NB4 (cell line): ENCODE data around the gene MRPL4.

ENCODE experiments used
- POLR2A ChIP-seq: IDR thresholded peaks from 2 replicates; pipeline ENCODE4 v1.6.1; 2011; ENCODE audit warnings: mild to moderate bottlenecking; ENCODE audit not compliant: insufficient read length; ENCODE audit errors: extremely low read depth
- TF ChIP-seq, protein P1 (sequence below): IDR thresholded peaks from one replicate; pipeline ENCODE4 v1.5.1; 2012; ENCODE audit warnings: low read depth, low read length

DNA sequence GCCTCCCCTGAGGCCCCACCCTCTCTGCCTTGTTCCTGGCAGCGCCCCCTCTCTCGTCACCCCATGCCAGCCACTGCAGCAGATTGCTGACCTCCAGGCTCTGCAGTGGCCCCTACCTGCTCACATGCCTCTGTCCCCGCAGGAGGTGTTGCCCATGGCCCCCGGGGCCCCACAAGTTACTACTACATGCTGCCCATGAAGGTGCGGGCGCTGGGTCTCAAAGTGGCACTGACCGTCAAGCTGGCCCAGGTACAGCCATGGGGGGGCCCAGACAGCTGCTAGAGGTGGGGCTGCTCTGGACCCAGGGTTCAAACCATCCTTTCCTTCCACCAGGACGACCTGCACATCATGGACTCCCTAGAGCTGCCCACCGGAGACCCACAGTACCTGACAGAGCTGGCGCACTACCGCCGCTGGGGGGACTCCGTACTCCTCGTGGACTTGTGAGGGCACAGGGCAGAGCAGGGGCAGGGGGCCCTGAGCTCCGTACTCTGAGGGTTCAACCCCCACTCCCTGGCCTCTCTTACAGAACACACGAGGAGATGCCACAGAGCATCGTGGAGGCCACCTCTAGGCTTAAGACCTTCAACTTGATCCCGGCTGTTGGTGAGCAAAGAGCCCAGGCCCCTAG is 6.2 kb downstream of the MRPL4 start:
- no peak for TF ChIP-seq POLR2A
- TF ChIP-seq, protein P1, sequence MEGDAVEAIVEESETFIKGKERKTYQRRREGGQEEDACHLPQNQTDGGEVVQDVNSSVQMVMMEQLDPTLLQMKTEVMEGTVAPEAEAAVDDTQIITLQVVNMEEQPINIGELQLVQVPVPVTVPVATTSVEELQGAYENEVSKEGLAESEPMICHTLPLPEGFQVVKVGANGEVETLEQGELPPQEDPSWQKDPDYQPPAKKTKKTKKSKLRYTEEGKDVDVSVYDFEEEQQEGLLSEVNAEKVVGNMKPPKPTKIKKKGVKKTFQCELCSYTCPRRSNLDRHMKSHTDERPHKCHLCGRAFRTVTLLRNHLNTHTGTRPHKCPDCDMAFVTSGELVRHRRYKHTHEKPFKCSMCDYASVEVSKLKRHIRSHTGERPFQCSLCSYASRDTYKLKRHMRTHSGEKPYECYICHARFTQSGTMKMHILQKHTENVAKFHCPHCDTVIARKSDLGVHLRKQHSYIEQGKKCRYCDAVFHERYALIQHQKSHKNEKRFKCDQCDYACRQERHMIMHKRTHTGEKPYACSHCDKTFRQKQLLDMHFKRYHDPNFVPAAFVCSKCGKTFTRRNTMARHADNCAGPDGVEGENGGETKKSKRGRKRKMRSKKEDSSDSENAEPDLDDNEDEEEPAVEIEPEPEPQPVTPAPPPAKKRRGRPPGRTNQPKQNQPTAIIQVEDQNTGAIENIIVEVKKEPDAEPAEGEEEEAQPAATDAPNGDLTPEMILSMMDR, result no peak
